ENCODE measurements around the gene SLC6A18. TPM values are rescaled to one million over a fixed set of nuclear protein-coding genes. Genes with fewer than 3 reads are reported as not detected.

Gene SLC6A18
- total and polyA plus RNA-seq, 9 of the 15 experiments (the other 6 are each of a cell fraction or from before 2014, with no cell fraction given), result not detected

DNA sequence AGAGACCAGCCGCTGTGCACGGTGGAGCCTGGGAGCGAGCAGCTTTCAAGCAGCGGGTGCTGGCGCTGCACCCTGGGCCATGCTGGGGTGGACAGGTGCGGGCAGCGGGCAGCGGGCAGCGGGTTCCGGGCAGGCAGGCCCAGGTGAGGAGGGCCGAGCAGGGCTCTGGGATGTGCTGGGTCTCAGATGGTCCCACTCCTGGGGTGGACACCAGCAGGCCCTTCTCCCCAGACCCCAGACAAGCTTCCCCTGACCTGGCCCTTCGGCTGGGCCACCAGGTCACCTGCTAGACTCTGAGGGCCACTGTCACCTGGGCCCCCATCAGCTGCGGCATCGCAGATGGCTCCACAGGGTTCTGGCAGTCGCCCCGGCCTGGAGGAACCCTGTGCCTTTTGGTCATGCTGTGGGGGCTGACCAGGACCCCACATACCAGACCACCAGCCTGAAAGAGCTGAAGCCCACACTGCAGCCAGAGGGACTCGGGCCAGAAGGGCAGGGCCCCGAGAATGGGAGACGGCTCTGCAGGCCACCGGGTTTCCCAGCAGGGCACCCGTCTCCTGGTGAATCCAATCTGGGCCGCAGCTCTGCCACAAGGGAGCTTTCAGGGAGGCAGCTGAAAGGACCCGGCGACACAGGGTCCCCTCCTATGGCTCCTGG, 21.7 kb upstream of the SLC6A18 start (continued):
- TF ChIP-seq MGA (IDR thresholded peaks at IDR 0.05), result no peak
- TF ChIP-seq SFPQ (IDR thresholded peaks at IDR 0.05; ENCODE audit: low read depth, low read length), result no peak
- TF ChIP-seq TSC22D4 (tag; IDR thresholded peaks at IDR 0.05), result no peak
- no peak for TF ChIP-seq TARDBP (IDR thresholded peaks at IDR 0.05)
- TF ChIP-seq, protein P1, sequence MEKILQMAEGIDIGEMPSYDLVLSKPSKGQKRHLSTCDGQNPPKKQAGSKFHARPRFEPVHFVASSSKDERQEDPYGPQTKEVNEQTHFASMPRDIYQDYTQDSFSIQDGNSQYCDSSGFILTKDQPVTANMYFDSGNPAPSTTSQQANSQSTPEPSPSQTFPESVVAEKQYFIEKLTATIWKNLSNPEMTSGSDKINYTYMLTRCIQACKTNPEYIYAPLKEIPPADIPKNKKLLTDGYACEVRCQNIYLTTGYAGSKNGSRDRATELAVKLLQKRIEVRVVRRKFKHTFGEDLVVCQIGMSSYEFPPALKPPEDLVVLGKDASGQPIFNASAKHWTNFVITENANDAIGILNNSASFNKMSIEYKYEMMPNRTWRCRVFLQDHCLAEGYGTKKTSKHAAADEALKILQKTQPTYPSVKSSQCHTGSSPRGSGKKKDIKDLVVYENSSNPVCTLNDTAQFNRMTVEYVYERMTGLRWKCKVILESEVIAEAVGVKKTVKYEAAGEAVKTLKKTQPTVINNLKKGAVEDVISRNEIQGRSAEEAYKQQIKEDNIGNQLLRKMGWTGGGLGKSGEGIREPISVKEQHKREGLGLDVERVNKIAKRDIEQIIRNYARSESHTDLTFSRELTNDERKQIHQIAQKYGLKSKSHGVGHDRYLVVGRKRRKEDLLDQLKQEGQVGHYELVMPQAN (IDR thresholded peaks at IDR 0.05; ENCODE audit: borderline replicate concordance), result no peak
- TF ChIP-seq ZNF707 (CRISPR knock-in tag; conservative IDR thresholded peaks at IDR 0.05), result no peak
- TF ChIP-seq, protein P2, sequence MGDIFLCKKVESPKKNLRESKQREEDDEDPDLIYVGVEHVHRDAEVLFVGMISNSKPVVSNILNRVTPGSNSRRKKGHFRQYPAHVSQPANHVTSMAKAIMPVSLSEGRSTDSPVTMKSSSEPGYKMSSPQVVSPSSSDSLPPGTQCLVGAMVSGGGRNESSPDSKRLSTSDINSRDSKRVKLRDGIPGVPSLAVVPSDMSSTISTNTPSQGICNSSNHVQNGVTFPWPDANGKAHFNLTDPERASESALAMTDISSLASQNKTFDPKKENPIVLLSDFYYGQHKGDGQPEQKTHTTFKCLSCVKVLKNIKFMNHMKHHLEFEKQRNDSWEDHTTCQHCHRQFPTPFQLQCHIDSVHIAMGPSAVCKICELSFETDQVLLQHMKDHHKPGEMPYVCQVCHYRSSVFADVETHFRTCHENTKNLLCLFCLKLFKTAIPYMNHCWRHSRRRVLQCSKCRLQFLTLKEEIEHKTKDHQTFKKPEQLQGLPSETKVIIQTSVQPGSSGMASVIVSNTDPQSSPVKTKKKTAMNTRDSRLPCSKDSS (IDR thresholded peaks at IDR 0.05; ENCODE audit: low read depth, partially characterized antibody), result no peak

All from K562 (cell line).